ENCODE results near the gene SPPL3.
A peak's percentile ranks its signal among the peaks of the same experiment; 100 is the strongest.
"Not testable (repeated sequence)": the region's sequence is repeated elsewhere in the genome, so short reads cannot be mapped to it uniquely, and the experiment has no call there.

Gene SPPL3

GRCh38 chr12:120750806-120751205 is 153.4 kb downstream of the SPPL3 start:
- DNase-seq (ENCODE audit: low read depth in 2 of 2), result no peak

- DNase-seq (ENCODE audit: low read depth in 2 of 2), result no peak
Observed at GRCh38 chr12:120749256-120749655, 154.9 kb downstream of the SPPL3 start.

- no peak for DNase-seq (ENCODE audit: low read depth in 2 of 2)
Observed at GRCh38 chr12:120748242-120748641, 155.9 kb downstream of the SPPL3 start.

- DNase-seq (ENCODE audit: low read depth in 2 of 2), result no peak
Observed at GRCh38 chr12:120744922-120745493, 159.2 kb downstream of the SPPL3 start.

- DNase-seq (ENCODE audit: low read depth in 2 of 2), result no peak
Observed at GRCh38 chr12:120741476-120742421, 162.4 kb downstream of the SPPL3 start.

- no peak for DNase-seq (ENCODE audit: low read depth in 2 of 2)
Observed at GRCh38 chr12:120740871-120741270, 163.3 kb downstream of the SPPL3 start.

- DNase-seq (ENCODE audit: low read depth in 2 of 2), result no peak
Observed at GRCh38 chr12:120739821-120740613, 164.1 kb downstream of the SPPL3 start.

- DNase-seq (ENCODE audit: low read depth in 2 of 2), result no peak
Observed at GRCh38 chr12:120739031-120739762, 165.0 kb downstream of the SPPL3 start.

- DNase-seq (ENCODE audit: low read depth in 2 of 2), result no peak
Observed at GRCh38 chr12:120738252-120739030, 165.7 kb downstream of the SPPL3 start.

GRCh38 chr12:120737557-120738251 is 166.5 kb downstream of the SPPL3 start:
- DNase-seq (ENCODE audit: low read depth in 2 of 2), result no peak

- no peak for DNase-seq (ENCODE audit: low read depth in 2 of 2)
Observed at GRCh38 chr12:120736404-120737331, 167.5 kb downstream of the SPPL3 start.

GRCh38 chr12:120735181-120735580 is 169.0 kb downstream of the SPPL3 start:
- no peak for DNase-seq (ENCODE audit: low read depth in 2 of 2)

GRCh38 chr12:120734210-120734609 is 169.9 kb downstream of the SPPL3 start:
- DNase-seq (ENCODE audit: low read depth in 2 of 2), result no peak

GRCh38 chr12:120733574-120733973 is 170.6 kb downstream of the SPPL3 start:
- no peak for DNase-seq (ENCODE audit: low read depth in 2 of 2)

GRCh38 chr12:120732198-120732597 is 172.0 kb downstream of the SPPL3 start:
- DNase-seq (ENCODE audit: low read depth in 2 of 2), result not testable (repeated sequence)

GRCh38 chr12:120726961-120727360 is 177.2 kb downstream of the SPPL3 start:
- DNase-seq (ENCODE audit: low read depth in 2 of 2), result no peak

GRCh38 chr12:120726510-120726793 is 177.7 kb downstream of the SPPL3 start:
- DNase-seq (ENCODE audit: low read depth in 2 of 2), result no peak

GRCh38 chr12:120725659-120726509 is 178.3 kb downstream of the SPPL3 start, which contains the start of gene ACADS:
Gene ACADS, plus strand, starts transcription at chr12:120725826. Its CDS starts 60 bp downstream, at chr12:120725886.
- peak; percentile 72 to 88 for DNase-seq (ENCODE audit: low read depth in 2 of 2)
